NCI-H82 treated with DMSO at 0.1 percent for 48 hours (cell line): ENCODE data around the gene LRP2.

ENCODE experiments used
- DNase-seq: peaks from one replicate; lab custom pipeline; 2025; ENCODE audit not compliant: unreplicated experiment; lab: John Stamatoyannopoulos, UW

The LRP2 gene

DNA sequence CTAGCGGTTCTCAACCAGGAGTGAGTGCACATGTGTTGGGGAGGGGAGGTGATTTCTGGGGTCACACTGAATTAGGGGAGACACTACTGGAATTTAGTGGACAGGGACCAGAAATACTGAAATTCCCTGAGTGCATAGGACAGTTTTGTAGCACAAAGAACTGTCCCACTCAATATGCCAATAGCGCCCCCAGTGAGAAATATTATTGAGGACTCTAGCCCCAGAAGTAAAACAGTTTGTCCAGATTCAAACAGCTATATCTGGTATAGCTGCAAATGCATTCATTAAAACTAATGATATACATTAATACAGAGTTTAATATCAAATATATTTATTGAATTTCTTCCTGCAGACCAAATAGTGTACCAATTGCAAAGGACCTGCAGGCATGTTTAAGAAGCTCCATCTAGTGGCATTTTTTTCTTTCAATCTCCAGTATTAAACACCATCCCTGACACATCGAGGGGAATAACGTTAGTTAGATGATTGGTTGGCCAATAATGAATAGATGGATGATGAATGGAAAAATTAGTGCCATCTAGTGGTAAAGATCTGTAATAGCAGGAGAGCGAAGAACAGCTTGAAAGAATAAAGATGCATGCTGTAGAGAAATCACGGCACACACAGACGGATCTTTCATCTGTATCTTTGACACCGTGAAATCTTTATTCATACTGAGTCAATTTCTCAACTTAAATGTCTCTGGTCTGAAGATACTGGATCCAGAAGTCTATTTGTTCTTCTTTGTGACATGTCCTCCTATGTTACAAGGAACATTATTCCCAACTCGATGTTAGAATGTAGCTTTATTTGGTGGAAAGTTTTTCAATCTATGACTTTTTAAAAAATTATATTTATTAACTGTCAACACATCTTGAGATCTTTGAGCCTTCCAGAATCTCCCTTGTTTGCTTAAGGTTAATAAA lies 230.5 kb downstream of the LRP2 start:
- peak; percentile 51 for DNase-seq

- DNase-seq = no peak
These were observed 232.6 kb downstream of the LRP2 start for GRCh38 chr2:169129703-169130243.

DNA sequence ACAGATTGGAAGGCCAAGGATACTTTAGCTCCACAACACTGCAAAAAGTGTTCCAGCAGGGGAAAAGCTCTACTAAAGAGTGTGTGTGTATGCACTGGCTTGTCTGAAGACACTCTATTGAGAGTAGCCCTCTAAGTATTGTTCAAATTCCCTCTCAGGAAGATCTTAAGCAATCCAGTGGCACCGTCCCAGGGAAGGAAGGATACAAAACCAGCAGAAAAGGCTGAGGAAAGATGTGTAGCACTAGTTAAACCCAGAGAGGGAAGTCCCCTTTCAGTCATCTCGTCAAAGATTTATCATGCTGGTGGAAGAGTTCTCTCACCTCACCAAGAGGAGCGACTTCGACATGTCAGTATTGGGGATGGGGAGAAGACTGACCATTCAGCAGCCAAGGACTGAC lies 242.5 kb downstream of the LRP2 start:
- no peak for DNase-seq

- no peak for DNase-seq
These were observed 243.1 kb downstream of the LRP2 start for GRCh38 chr2:169119123-169119760.

GRCh38 chr2:169118060-169118459 lies 244.3 kb downstream of the LRP2 start:
- no peak for DNase-seq

DNA sequence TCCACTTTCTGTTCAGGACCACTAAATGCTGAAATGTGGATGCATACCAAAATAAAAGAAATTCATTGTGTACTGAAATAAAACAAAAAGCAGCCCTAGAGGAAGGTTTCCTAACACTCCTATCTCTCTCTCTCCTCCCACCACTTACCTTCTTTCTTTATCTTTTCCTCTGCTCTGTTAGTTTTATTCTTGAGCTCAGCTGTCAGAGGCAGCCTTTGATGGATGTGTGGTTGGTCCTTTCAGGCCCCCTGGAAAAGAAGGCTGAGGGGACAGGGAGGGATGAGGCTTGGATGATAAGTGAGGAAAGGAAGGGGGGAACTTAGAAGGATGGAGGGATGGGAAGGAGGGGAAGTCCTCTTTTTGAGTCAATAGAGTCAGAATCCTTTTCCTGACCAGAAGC lies 245.3 kb downstream of the LRP2 start:
- DNase-seq = no peak

DNA sequence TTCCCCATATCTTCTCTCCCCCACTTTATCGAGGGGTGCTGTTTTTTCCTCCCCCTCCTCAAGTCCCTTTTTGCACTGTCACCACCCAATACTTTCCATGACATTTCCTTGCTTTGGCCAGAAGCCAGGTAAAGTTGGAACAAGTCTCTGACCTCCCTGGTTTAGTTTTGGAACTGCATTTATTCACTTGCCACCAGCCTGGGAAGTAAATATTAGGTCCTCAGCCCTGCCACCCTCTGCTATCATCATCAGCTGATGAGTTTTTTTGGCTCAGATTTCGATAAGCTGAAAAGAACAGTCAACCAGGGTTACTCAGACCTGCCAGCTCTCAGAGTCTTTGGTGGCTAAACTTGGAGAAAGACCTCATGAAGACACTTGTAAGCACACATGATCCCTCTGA lies 246.0 kb downstream of the LRP2 start:
- DNase-seq = no peak

GRCh38 chr2:169114056-169114455 lies 248.3 kb downstream of the LRP2 start:
- no peak for DNase-seq

- no peak for DNase-seq
These were observed 249.5 kb downstream of the LRP2 start for GRCh38 chr2:169112841-169113240.

DNA sequence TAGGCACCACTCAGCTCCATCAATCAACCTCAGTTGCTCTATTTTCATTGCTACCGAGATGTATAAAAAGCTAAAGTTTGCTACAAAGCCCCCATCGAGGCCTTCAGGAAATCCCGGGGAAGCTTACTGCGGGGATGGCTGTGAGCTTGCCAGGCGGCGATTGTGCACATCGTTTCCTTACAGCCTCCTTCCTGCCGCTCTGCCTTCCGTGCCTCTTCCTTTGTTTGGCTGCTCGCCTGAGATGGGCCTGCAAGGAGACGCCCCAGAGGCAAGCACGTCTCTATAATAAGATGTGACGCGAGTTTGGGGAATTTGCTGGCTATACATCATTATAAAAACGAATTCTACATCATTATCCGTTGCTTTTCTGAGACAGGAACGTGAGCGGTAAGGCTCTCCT lies 251.4 kb downstream of the LRP2 start:
- no peak for DNase-seq

GRCh38 chr2:169110419-169110818 lies 251.9 kb downstream of the LRP2 start:
- DNase-seq = no peak

DNA sequence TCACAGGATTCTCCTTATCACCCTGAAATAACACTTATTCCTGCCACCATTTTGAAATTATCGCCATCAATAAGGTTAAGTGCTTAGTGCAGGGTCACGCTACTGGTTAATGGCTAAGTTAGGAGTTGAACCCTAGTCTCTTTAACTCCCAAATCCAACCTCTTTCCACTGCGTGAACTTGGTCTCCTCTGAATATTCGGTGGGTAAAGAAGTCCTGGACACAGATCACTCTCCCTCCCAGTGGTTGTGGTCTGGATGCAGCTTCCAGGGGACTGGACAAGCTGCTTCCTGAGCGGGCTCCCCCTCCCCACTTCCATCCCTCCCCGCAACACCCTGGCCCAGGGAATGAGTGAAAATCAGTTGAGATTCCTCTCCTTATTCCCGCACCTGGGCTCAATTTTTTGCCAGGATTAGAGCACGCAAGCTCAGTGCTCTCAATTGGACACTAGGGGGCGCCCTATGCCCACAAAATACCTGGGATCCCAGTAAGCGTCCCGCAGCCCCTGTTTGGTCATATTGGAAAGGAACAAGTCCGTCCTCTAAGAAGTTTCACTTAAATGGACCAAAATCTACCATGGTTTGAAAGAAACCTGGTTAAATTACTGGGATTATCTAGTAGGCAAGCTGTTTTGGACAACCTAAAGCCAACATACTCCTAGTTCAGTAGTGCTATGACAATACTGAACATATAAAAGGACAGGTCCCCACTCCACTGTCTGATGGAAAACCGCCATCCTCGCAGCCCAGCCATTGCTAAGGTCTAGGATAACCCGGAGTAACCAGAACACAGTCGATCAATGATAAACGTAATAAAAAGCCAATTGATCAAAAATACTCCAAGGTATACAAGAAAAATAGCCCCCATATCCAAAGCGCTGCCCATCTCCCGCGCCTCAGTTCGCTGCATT lies 252.6 kb downstream of the LRP2 start:
- peak; percentile 27 for DNase-seq

DNA sequence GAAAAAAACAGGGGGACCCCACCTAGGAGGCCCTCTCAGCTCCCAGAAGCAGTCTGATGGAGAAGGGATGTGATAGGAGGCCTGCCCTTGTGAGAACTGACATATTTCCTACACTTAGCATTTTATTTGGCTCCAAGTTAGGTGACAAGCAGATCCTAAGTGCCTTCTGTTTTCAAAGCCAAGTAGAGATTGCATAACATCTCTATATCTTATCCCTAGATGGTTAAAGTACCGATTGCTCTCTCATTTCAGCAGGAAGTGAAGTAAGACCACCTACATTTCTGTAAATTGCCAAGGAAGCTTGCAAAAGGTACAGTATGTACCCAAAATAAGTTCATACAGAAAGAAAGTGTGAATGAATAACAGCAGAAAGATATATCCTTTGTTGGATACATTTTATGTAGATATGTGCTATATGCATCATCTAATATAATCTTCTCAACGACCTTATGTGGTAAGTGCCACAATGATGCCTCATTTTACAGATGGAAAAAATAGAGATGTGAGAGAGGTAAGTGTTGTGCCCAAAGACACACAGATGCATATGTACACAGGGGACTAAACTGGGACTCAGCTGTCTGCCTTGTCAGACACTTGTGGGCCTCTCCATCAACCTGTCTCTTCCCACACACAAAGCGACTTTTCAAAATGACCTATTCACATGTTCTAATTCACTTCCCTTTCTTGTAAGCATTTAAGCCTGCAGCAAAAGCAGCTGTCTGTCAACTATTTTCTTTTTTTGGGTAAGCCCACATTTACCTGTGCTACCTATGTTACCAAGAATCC lies 254.0 kb downstream of the LRP2 start:
- no peak for DNase-seq

- no peak for DNase-seq
These were observed 254.7 kb downstream of the LRP2 start for GRCh38 chr2:169107645-169108044.

DNA sequence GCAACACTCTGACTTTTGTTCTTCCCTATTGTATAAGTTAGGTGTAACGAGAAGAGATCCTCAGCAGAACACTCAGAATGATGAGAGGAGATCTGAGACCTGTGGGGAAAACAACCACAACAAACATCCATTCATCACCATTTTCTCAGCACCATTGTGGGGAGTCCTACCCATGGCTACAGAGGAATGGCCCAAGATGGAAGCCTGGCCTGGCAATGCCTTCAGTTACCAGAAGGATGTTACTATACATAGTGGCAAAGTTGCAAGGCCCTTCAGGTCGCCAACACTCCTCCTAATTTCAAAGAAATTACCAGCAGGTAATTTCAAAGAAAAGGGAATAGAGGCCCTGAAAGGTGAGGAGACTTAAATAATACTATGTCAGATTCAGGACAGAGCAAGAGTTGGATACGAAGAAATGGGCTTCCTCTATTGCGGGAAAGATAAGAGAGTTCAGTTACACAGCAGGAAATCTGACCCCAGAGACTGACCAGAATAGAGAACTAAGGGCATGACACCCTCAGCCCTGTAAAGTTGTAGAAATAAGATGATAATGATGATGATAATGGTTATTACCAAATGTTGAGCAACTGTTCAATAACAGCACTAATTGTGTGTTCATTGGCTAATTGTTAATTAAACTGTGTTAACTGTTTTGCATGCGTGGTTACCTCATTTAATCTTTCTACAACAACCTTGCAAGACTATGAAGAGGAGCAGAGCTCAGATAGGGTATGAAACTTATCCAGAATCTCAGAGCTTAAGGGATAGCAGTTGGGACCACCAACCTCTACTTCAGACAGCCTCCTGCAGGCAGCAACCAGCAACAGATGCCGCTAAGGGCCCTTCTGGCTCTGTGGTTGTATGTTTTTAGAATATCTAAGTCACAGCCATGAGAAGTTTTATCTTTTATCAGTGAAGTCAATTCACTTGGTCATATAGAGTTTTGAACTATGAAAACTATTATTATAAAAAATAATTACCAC lies 255.5 kb downstream of the LRP2 start:
- DNase-seq = no peak

DNA sequence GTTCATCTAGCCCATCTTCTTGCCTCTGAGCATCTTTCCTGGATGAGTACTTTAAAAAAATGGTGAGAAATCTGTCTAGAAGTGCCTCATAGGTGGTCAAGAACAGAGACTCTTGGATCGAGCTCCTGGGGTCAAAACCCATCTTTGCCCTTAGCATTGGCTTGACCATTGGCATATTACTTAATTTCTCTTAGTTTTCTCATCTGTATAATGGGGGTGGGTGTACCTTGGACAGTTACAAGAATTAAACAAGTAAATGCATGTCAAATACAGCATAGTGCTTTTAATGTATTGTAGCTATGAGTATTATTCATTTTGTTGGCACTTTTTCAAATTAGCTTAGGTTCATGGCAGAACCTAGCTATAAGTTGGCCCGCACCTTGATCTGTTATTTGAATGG lies 256.2 kb downstream of the LRP2 start:
- DNase-seq = no peak

DNA sequence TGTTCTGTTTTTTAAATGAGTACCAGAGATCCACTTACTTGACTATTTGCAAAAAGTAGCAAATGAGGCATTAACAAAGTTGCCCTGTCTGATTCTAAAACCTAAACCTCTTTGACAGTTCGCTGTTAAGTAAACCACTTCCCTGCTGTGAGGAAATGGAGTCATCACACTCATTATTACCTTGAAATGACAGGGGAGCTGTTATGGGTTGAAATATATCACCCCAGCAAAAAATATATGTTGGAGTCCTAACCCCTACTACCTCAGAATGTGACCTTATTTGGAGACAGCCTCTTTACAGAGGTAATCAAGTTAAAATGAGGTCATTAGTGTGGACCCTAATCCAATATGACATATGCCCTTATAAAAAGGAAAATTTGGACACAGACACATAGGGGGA lies 256.9 kb downstream of the LRP2 start:
- no peak for DNase-seq

DNA sequence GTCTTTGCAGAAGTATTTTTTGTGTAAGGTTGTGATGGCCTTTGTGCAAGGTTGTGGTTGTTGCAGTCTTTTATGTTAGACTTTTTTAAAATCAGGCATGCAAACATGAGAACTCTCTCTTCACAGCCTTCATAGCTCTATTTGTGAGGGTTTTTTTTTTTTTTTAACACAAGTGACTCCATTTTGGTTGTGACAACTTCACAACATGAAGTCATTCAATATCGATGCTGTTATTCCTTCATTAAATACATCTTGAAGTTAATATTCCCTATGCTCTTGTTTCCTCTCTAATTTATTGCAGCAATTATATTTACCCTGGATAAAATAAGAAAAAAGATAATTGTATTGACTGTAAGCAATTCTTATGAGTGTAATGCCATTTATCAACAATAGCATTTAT lies 257.5 kb downstream of the LRP2 start:
- no peak for DNase-seq

- DNase-seq = no peak
These were observed 266.7 kb downstream of the LRP2 start for GRCh38 chr2:169095621-169096105.
